Neural cell (in vitro differentiated cells): ENCODE measurements around the gene SGIP1.

Experiments
- EP300 ChIP-seq: fragments of 450-650 bp; conservative IDR thresholded peaks from 2 replicates; pipeline ENCODE4 v1.6.1; 2014; ENCODE audit warnings: antibody characterized with exemption, mild to moderate bottlenecking, moderate library complexity; ENCODE audit not compliant: poor library complexity, severe bottlenecking
- EZH2 ChIP-seq: fragments of 200-600, 300-800 bp; shearing (Covaris generic), sonication (generic); IDR thresholded peaks from 2 replicates; pipeline ENCODE4 v1.6.1; 2014; ENCODE audit warnings: antibody characterized with exemption, low read length, borderline replicate concordance, mild to moderate bottlenecking; ENCODE audit not compliant: insufficient read depth, poor library complexity, severe bottlenecking
- POLR2AphosphoS5 ChIP-seq: IDR thresholded peaks from 2 replicates; pipeline ENCODE4 v1.6.1; 2012
- REST ChIP-seq: IDR thresholded peaks from 2 replicates; pipeline ENCODE4 v1.6.1; 2012; ENCODE audit warnings: borderline replicate concordance
- SMC3 ChIP-seq: fragments of 450-650 bp; conservative IDR thresholded peaks from 2 replicates; pipeline ENCODE4 v1.6.1; 2014; ENCODE audit warnings: antibody characterized with exemption, mild to moderate bottlenecking, moderate library complexity; ENCODE audit not compliant: poor library complexity
- TAF1 ChIP-seq: IDR thresholded peaks from 2 replicates; pipeline ENCODE4 v1.6.1; 2012; ENCODE audit warnings: low read depth
- TF ChIP-seq, protein P1 (sequence below): fragments of 450-650 bp; IDR thresholded peaks from 2 replicates; pipeline ENCODE4 v1.5.1; 2014; ENCODE audit warnings: antibody characterized with exemption, mild to moderate bottlenecking, moderate library complexity; ENCODE audit not compliant: poor library complexity, severe bottlenecking

- TF ChIP-seq, protein P1, sequence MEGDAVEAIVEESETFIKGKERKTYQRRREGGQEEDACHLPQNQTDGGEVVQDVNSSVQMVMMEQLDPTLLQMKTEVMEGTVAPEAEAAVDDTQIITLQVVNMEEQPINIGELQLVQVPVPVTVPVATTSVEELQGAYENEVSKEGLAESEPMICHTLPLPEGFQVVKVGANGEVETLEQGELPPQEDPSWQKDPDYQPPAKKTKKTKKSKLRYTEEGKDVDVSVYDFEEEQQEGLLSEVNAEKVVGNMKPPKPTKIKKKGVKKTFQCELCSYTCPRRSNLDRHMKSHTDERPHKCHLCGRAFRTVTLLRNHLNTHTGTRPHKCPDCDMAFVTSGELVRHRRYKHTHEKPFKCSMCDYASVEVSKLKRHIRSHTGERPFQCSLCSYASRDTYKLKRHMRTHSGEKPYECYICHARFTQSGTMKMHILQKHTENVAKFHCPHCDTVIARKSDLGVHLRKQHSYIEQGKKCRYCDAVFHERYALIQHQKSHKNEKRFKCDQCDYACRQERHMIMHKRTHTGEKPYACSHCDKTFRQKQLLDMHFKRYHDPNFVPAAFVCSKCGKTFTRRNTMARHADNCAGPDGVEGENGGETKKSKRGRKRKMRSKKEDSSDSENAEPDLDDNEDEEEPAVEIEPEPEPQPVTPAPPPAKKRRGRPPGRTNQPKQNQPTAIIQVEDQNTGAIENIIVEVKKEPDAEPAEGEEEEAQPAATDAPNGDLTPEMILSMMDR = no peak
- no peak for TF ChIP-seq TAF1
- TF ChIP-seq EZH2 = no peak
- no peak for TF ChIP-seq REST
- TF ChIP-seq SMC3 = no peak
- TF ChIP-seq POLR2AphosphoS5 = no peak
- TF ChIP-seq EP300 = no peak
These were observed 62.2 kb downstream of the SGIP1 start for GRCh38 chr1:66596191-66596590.
